GM21390 (cell line): ENCODE results near the gene TMEM63B.
"Not testable (repeated sequence)": the region's sequence is repeated elsewhere in the genome, so short reads cannot be mapped to it uniquely, and the experiment has no call there.

Experiments
- ATAC-seq: cut with Tn5 transposase; IDR thresholded peaks from one replicate; pipeline ENCODE4 v1.9.1; 2021; ENCODE audit not compliant: unreplicated experiment

The TMEM63B gene

GRCh38 chr6:44142835-44143234 lies 15.5 kb downstream of the TMEM63B start:
- no peak for ATAC-seq

GRCh38 chr6:44143731-44144130 lies 16.4 kb downstream of the TMEM63B start:
- ATAC-seq, result no peak

- ATAC-seq, result not testable (repeated sequence)
Measured at GRCh38 chr6:44144536-44144935, 17.2 kb downstream of the TMEM63B start.

GRCh38 chr6:44145839-44146238 lies 18.5 kb downstream of the TMEM63B start:
- no peak for ATAC-seq

GRCh38 chr6:44146685-44147084 lies 19.3 kb downstream of the TMEM63B start:
- ATAC-seq, result no peak

GRCh38 chr6:44147256-44147655 lies 19.9 kb downstream of the TMEM63B start:
- no peak for ATAC-seq

GRCh38 chr6:44148306-44148705 lies 21.0 kb downstream of the TMEM63B start:
- no peak for ATAC-seq

GRCh38 chr6:44149369-44150012 lies 22.1 kb downstream of the TMEM63B start:
- no peak for ATAC-seq

- ATAC-seq, result no peak
Measured at GRCh38 chr6:44150317-44150917, 23.1 kb downstream of the TMEM63B start.

- peak; percentile 66 for ATAC-seq
Measured at GRCh38 chr6:44151348-44152108, 24.2 kb downstream of the TMEM63B start.

GRCh38 chr6:44152109-44152461 lies 24.7 kb downstream of the TMEM63B start:
- ATAC-seq, result no peak

- no peak for ATAC-seq
Measured at GRCh38 chr6:44152533-44152932, 25.2 kb downstream of the TMEM63B start.

- no peak for ATAC-seq
Measured at GRCh38 chr6:44154067-44154466, 26.7 kb downstream of the TMEM63B start.

- no peak for ATAC-seq
Measured at GRCh38 chr6:44156494-44157151, 29.3 kb downstream of the TMEM63B start.

GRCh38 chr6:44157152-44157521 lies 29.8 kb downstream of the TMEM63B start:
- ATAC-seq, result no peak

GRCh38 chr6:44158770-44159228 lies 31.4 kb downstream of the TMEM63B start, which contains the start of gene CAPN11:
Gene CAPN11 (plus strand): TSS chr6:44158820. CDS start chr6:44158849, 29 bp downstream.
- ATAC-seq, result no peak

- ATAC-seq, result no peak
Measured at GRCh38 chr6:44161997-44162338, 34.6 kb downstream of the TMEM63B start.

- no peak for ATAC-seq
Measured at GRCh38 chr6:44162876-44163625, 35.7 kb downstream of the TMEM63B start.

- ATAC-seq, result no peak
Measured at GRCh38 chr6:44166116-44166515, 38.8 kb downstream of the TMEM63B start.

GRCh38 chr6:44166591-44167184 lies 39.3 kb downstream of the TMEM63B start:
- no peak for ATAC-seq

- ATAC-seq, result no peak
Measured at GRCh38 chr6:44167567-44167966, 40.2 kb downstream of the TMEM63B start.
